ENCODE measurements around the gene C1QTNF6. TPM values are rescaled to one million over a fixed set of nuclear protein-coding genes. Genes with fewer than 3 reads are reported as not detected.

C1QTNF6 gene
- total and polyA plus RNA-seq, 2 of the 4 experiments (the other 2 are of a cell fraction): 1.1 to 10.9 TPM

- Histone ChIP-seq H3K14ac (replicated peaks; ENCODE audit: low read depth, low read length) (no peak overlapping the region), H4K5ac (ENCODE audit: low read depth, low read length) (no peak overlapping the region), H4K8ac (ENCODE audit: low read depth in 2 of 2, low read length in 2 of 2) (no peak overlapping the region), H2AFZ (replicated peaks; ENCODE audit: low read length, poor library complexity) (no peak overlapping the region), H3K56ac (ENCODE audit: extremely low read depth, insufficient read depth, low read length) (no peak overlapping the region), H3K9me3 (ENCODE audit: control insufficient read depth, insufficient read depth, low read length) (no peaks in the 10 kb centered on the region), H4K20me1 (ENCODE audit: insufficient read depth, low read length) (no peaks in the 10 kb centered on the region), H2AK5ac (ENCODE audit: low read depth, low read length) (no peak overlapping the region), H3K4me2 (ENCODE audit: low read depth, low read length) (no peak overlapping the region), H3K4me1 (ENCODE audit: control insufficient read depth, insufficient read depth, low read length) (no peaks in the 10 kb centered on the region), H3K79me1 (ENCODE audit: low read depth in 1 of 2, low read length in 2 of 2) (no peaks in the 10 kb centered on the region), H4K91ac (ENCODE audit: insufficient read depth, low read depth, low read length) (no peak overlapping the region), H3K18ac (ENCODE audit: low read depth, low read length) (no peak overlapping the region), H3K27ac (ENCODE audit: insufficient read depth, low read length) (no peak overlapping the region), H3K4ac (ENCODE audit: low read depth, low read length) (no peak overlapping the region), H3K36me3 (ENCODE audit: control insufficient read depth, insufficient read depth, low read length) (no peaks in the 10 kb centered on the region), H2BK5ac (ENCODE audit: low read depth, low read length, poor library complexity, severe bottlenecking) (no peak overlapping the region), H3K9me1 (ENCODE audit: insufficient read depth, low read length) (no peaks in the 10 kb centered on the region), H3K4me3 (ENCODE audit: insufficient read depth, low read depth, low read length) (no peak overlapping the region), H3K9ac (ENCODE audit: low read depth, low read length) (no peak overlapping the region), H2AK9ac (replicated peaks; ENCODE audit: low read depth, low read length, poor library complexity) (no peak overlapping the region), H3K27me3 (ENCODE audit: control insufficient read depth, insufficient read depth, low read length) (peaks cover 47% of the 10 kb centered on the region), H2BK15ac (ENCODE audit: low read depth, low read length) (no peak overlapping the region), H2BK20ac (ENCODE audit: low read depth, low read length) (no peak overlapping the region), H2BK120ac (ENCODE audit: low read depth, low read length) (no peak overlapping the region), H3K23ac (ENCODE audit: low read depth, low read length) (no peak overlapping the region)
- 58% methylated on average over 5 of the region's 12 CpGs; no CpG with 5 or more reads in 1 of the 2 experiments for WGBS, 2 experiments (ENCODE audit: extremely low coverage in 2 of 2, insufficient read length in 1 of 2)
- TF ChIP-seq NFE2L2 (IDR thresholded peaks at IDR 0.05; ENCODE audit: low read depth, low read length): no peak
- intact Hi-C loops (cut with micrococcal nuclease): no loop called here
- in situ Hi-C loops (cut with MboI; ENCODE audit: low sequenced_read_pairs): no loop called here
- dilution Hi-C loops (cut with HindIII; ENCODE audit: low sequenced_read_pairs, unreplicated experiment): no loop called here
- POLR2A ChIA-PET (ENCODE audit: unreplicated experiment): no interaction called here
- no peak for DNase-seq
- CTCF ChIA-PET: no interaction called here
- no TSS peak for BruUV-seq (replicated peaks)
- no peak for ATAC-seq (ENCODE audit: low read depth)
These were observed 53.0 kb downstream of the C1QTNF6 start for GRCh38 chr22:37135023-37135422.
